Endothelial cell of umbilical vein (primary cell): ENCODE measurements around the gene KRT79.

Source experiments
- CTCF ChIP-seq, 2 donors: IDR thresholded peaks; 1 replicate in 1 of 2; 2 replicates in 1 of 2; pipeline ENCODE4 v1.5.1; 2011; ENCODE audit warnings: low read length in 2 of 2, mild to moderate bottlenecking in 2 of 2, moderate library complexity in 2 of 2, control low read depth in 1 of 2, inconsistent platforms in 1 of 2, low read depth in 1 of 2; ENCODE audit not compliant: insufficient read depth in 1 of 2; ENCODE audit errors: extremely low read depth in 1 of 2
- EZH2 ChIP-seq: IDR thresholded peaks from 2 replicates; pipeline ENCODE4 v1.6.1; 2012; ENCODE audit warnings: borderline replicate concordance, low read depth, mild to moderate bottlenecking, moderate library complexity, low read length, inconsistent platforms; ENCODE audit not compliant: severe bottlenecking
- POLR2A ChIP-seq: IDR thresholded peaks from 2 replicates; pipeline ENCODE4 v1.6.1; 2012; ENCODE audit warnings: low read depth, mild to moderate bottlenecking, control low read depth, low read length

GRCh38 chr12:52779914-52780313, 54.2 kb downstream of the KRT79 start:
- no peak for TF ChIP-seq CTCF (IDR thresholded peaks at IDR 0.05; ENCODE audit: extremely low read depth in 1 of 2, insufficient read depth in 1 of 2, low read depth in 1 of 2, low read length in 2 of 2)
- TF ChIP-seq POLR2A = no peak
- TF ChIP-seq EZH2 = no peak
